Thoracic aorta (tissue), 2 donors: Measurements from ENCODE around the gene MEX3C. TPM values are rescaled to one million over a fixed set of nuclear protein-coding genes. Genes with fewer than 3 reads are reported as not detected.

Experiments
- ATAC-seq: fragments of 150-250 bp; one replicate; pipeline ENCODE4 v1.8.0; 2017; ENCODE audit warnings: low read depth; ENCODE audit not compliant: insufficient number of reproducible peaks, low FRiP score
- DNase-seq: peaks from one replicate; pipeline ENCODE4 v3.0.0-alpha.2; 2020; ENCODE audit warnings: low spot score
- H3K27ac ChIP-seq, 2 donors: fragments of 200-600 bp; sonication (generic); 1 replicate in 1 of 2; 2 replicates in 1 of 2; pipeline ENCODE4 v1.5.1; 2016; ENCODE audit warnings: mild to moderate bottlenecking in 2 of 2, moderate library complexity in 2 of 2
- H3K27me3 ChIP-seq: fragments of 200-600 bp; sonication (generic); replicated peaks from 2 replicates; pipeline ENCODE4 v1.6.0; 2016; ENCODE audit warnings: mild to moderate bottlenecking; ENCODE audit not compliant: insufficient read depth
- H3K36me3 ChIP-seq: fragments of 200-600 bp; sonication (generic); one replicate; pipeline ENCODE4 v1.5.1; 2016
- H3K4me1 ChIP-seq, 2 donors: fragments of 200-600 bp; sonication (generic); 1 replicate in 1 of 2; 2 replicates in 1 of 2; pipeline versions ENCODE4 v1.5.1 to v1.6.0; 2016; ENCODE audit warnings: low read depth in 2 of 2, mild to moderate bottlenecking in 1 of 2; ENCODE audit not compliant: control insufficient read depth in 1 of 2
- H3K4me3 ChIP-seq: fragments of 200-600 bp; sonication (generic); 2 replicates; pipeline ENCODE4 v1.5.1; 2016; ENCODE audit warnings: mild to moderate bottlenecking
- H3K9me3 ChIP-seq: fragments of 200-600 bp; sonication (generic); 2 replicates; pipeline ENCODE4 v1.5.1; 2016
- CTCF ChIP-seq: fragments of 200-600 bp; sonication (generic); IDR thresholded peaks from one replicate; pipeline ENCODE4 v1.5.1; 2019; ENCODE audit warnings: antibody characterized with exemption
- total RNA-seq, 2 donors: library from RNA; depleted of rRNA; stranded (reverse); fragments of >200 nt; gene quantifications; one replicate each; pipeline versions ENCODE4 v1.1.0 to v1.2.3, GENCODE V29; 2016

Gene MEX3C
- total RNA-seq, 2 donors from 2014 or later, result 19.0 to 36.3 TPM

GRCh38 chr18:51212606-51213005 is 15.1 kb upstream of the MEX3C start:
- Histone ChIP-seq H3K27me3 (no peaks in the 10 kb centered on the region), H3K4me1 (no peaks in the 10 kb centered on the region), H3K36me3 (no peaks in the 10 kb centered on the region), H3K27ac (no peak overlapping the region), H3K9me3 (no peaks in the 10 kb centered on the region), H3K4me3 (no peak overlapping the region)
- no peak for DNase-seq
- TF ChIP-seq CTCF, result no peak
- no peak for ATAC-seq

GRCh38 chr18:51211552-51211951 is 14.1 kb upstream of the MEX3C start:
- H3K4me3 ChIP-seq, result no peak overlapping the region
- TF ChIP-seq CTCF, result no peak
- no peaks in the 10 kb centered on the region for H3K36me3 ChIP-seq
- no peaks in the 10 kb centered on the region for H3K27me3 ChIP-seq
- H3K4me1 ChIP-seq, result no peaks in the 10 kb centered on the region
- DNase-seq, result no peak
- ATAC-seq, result peak; percentile 33
- no peak overlapping the region for H3K27ac ChIP-seq
- H3K9me3 ChIP-seq, result no peaks in the 10 kb centered on the region

- Histone ChIP-seq H3K9me3 (no peaks in the 10 kb centered on the region), H3K4me3 (peak overlapping the region; percentile 97), H3K27ac (peak overlapping the region; percentile 91 to 96), H3K4me1 (peaks cover 21 to 32% of the 10 kb centered on the region in 2 donors), H3K27me3 (no peaks in the 10 kb centered on the region), H3K36me3 (no peaks in the 10 kb centered on the region)
- TF ChIP-seq CTCF, result no peak
- DNase-seq (no peak), ATAC-seq (peak; percentile 11)
These were observed 445 bp downstream of the MEX3C start for GRCh38 chr18:51196811-51197660.

GRCh38 chr18:51196118-51196810 is 1.2 kb downstream of the MEX3C start:
- Histone ChIP-seq H3K27ac (peak overlapping the region; percentile 91 to 96), H3K9me3 (no peaks in the 10 kb centered on the region), H3K27me3 (no peaks in the 10 kb centered on the region), H3K4me3 (peak overlapping the region; percentile 97), H3K36me3 (no peaks in the 10 kb centered on the region), H3K4me1 (peaks cover 27 to 32% of the 10 kb centered on the region in 2 donors)
- ATAC-seq (no peak), DNase-seq (no peak)
- no peak for TF ChIP-seq CTCF

- Histone ChIP-seq H3K9me3 (no peaks in the 10 kb centered on the region), H3K36me3 (no peaks in the 10 kb centered on the region), H3K4me3 (peak overlapping the region; percentile 97), H3K27ac (peak overlapping the region; percentile 91 to 96), H3K27me3 (no peaks in the 10 kb centered on the region), H3K4me1 (peaks cover 28 to 32% of the 10 kb centered on the region in 2 donors)
- ATAC-seq, result no peak
- no peak for TF ChIP-seq CTCF
- DNase-seq, result no peak
These were observed 1.9 kb downstream of the MEX3C start for GRCh38 chr18:51195451-51196117.
